GM23248 (cell line): ENCODE measurements around the gene SUFU. TPM values are rescaled to one million over a fixed set of nuclear protein-coding genes. Genes with fewer than 3 reads are reported as not detected.
A peak's percentile ranks its signal among the peaks of the same experiment; 100 is the strongest.
"Not testable (repeated sequence)": the region's sequence is repeated elsewhere in the genome, so short reads cannot be mapped to it uniquely, and the experiment has no call there.

Source experiments
- DNase-seq: peaks from one replicate; pipeline ENCODE4 v3.0.0-alpha.2; 2015
- H2AFZ ChIP-seq: fragments of 200-600 bp; sonication (generic); 2 replicates; pipeline ENCODE4 v1.6.1; 2016; ENCODE audit warnings: antibody characterized with exemption
- H3F3A ChIP-seq: fragments of 200-600 bp; sonication (generic); 2 replicates; pipeline ENCODE4 v1.6.1; 2016; ENCODE audit warnings: mild to moderate bottlenecking, antibody characterized with exemption, mixed run types; ENCODE audit not compliant: insufficient read depth
- H3K27ac ChIP-seq: fragments of 200-600 bp; sonication (generic); 2 replicates; pipeline ENCODE4 v1.5.1; 2016; ENCODE audit warnings: mild to moderate bottlenecking
- H3K27me3 ChIP-seq: fragments of 200-600 bp; sonication (generic); replicated peaks from 2 replicates; pipeline ENCODE4 v1.6.1; 2016; ENCODE audit warnings: mild to moderate bottlenecking; ENCODE audit not compliant: insufficient read depth
- H3K36me3 ChIP-seq: fragments of 200-600 bp; sonication (generic); 2 replicates; pipeline ENCODE4 v1.6.1; 2016; ENCODE audit warnings: low read depth, mild to moderate bottlenecking
- H3K4me1 ChIP-seq: fragments of 200-600 bp; sonication (generic); 2 replicates; pipeline ENCODE4 v1.6.1; 2016; ENCODE audit warnings: mild to moderate bottlenecking; ENCODE audit not compliant: insufficient read depth
- H3K4me2 ChIP-seq: fragments of 200-600 bp; sonication (generic); one replicate; pipeline ENCODE4 v1.6.1; 2016; ENCODE audit warnings: mild to moderate bottlenecking; ENCODE audit not compliant: unreplicated experiment
- H3K4me3 ChIP-seq: fragments of 200-600 bp; sonication (generic); 2 replicates; pipeline ENCODE4 v1.5.1; 2016; ENCODE audit warnings: mild to moderate bottlenecking
- H3K79me2 ChIP-seq: fragments of 200-600 bp; sonication (generic); 2 replicates; pipeline ENCODE4 v1.6.1; 2016; ENCODE audit warnings: mild to moderate bottlenecking; ENCODE audit not compliant: insufficient read depth
- H3K9ac ChIP-seq: fragments of 200-600 bp; sonication (generic); 2 replicates; pipeline ENCODE4 v1.6.1; 2016; ENCODE audit warnings: mild to moderate bottlenecking
- H3K9me2 ChIP-seq: fragments of 200-600 bp; sonication (generic); 2 replicates; pipeline ENCODE4 v1.6.1; 2016; ENCODE audit warnings: mixed run types, mild to moderate bottlenecking, moderate library complexity; ENCODE audit not compliant: insufficient read depth
- H3K9me3 ChIP-seq: fragments of 200-600 bp; sonication (generic); one replicate; pipeline ENCODE4 v1.6.1; 2017; ENCODE audit warnings: low read depth
- H4K20me1 ChIP-seq: fragments of 200-600 bp; sonication (generic); 2 replicates; pipeline ENCODE4 v1.6.0; 2016; ENCODE audit not compliant: insufficient read depth
- EZH2 ChIP-seq: fragments of 200-600 bp; sonication (generic); IDR thresholded peaks from 2 replicates; pipeline ENCODE4 v1.6.1; 2018; ENCODE audit warnings: antibody characterized with exemption, mild to moderate bottlenecking; ENCODE audit not compliant: insufficient read depth, poor library complexity, severe bottlenecking
- EZH2phosphoT487 ChIP-seq: fragments of 200-600 bp; sonication (generic); IDR thresholded peaks from 2 replicates; pipeline ENCODE4 v1.6.1; 2018; ENCODE audit warnings: antibody characterized with exemption, moderate library complexity, mild to moderate bottlenecking, low read depth; ENCODE audit not compliant: insufficient read depth
- WGBS, 2 experiments: methylation state at CpG; one replicate each; pipeline ENCODE4 v1.1.6; 2015 to 2017; ENCODE audit warnings: low lambda C conversion rate in 2 of 2, low coverage in 1 of 2; ENCODE audit errors: missing lambda C conversion rate in 2 of 2; 5-methylcytosine and 5-hydroxymethylcytosine counted together
- in situ Hi-C: fragments of 300-500 bp; cut with MboI; formaldehyde crosslinking; loops from 2 replicates; pipeline ENCODE4 v1.15.0; 2020
- polyA plus RNA-seq: library from polyadenylated mRNA; unstranded; fragments of >200 nt; fragmentation: Nextera tagmentation; extraction: Ambion mirVana; gene quantifications from 2 replicates; pipeline ENCODE4 v1.2.1, GENCODE V29; 2016
- total RNA-seq: library from RNA; depleted of rRNA; stranded (reverse); fragments of >200 nt; shearing (Covaris generic); gene quantifications from 2 replicates; pipeline ENCODE4 v1.2.3, GENCODE V29; 2014

The SUFU gene
- total and polyA plus RNA-seq, 2 experiments from 2014 or later: 3.1 to 5.0 TPM

DNA sequence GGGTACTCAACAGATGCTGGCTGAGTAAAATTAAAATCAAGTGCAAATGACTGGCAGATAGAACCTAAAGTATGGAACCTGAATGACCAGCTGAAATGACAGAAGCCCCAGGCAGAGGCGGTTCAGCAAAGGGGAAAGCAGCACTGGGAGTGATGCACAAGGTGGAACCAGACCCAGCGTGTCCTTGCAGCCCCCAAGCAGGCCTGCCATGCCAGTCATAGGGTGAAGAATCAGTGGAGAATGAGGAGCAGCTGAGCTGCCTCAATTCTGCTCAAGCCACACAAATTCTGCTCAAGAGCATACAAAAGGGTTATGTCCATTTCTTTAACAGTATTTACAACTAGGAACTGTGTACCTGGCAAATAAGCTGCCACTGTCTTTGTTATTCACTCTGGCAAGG is 10.0 kb upstream of the SUFU start:
- no peaks in the 10 kb centered on the region for H3K27me3 ChIP-seq
- H2AFZ ChIP-seq: no peak overlapping the region
- H3K27ac ChIP-seq: no peak overlapping the region
- no peak overlapping the region for H3K4me3 ChIP-seq
- H3K4me2 ChIP-seq: no peak overlapping the region
- DNase-seq: no peak
- H3K9me2 ChIP-seq: no peaks in the 10 kb centered on the region
- H3F3A ChIP-seq: no peaks in the 10 kb centered on the region
- H3K9ac ChIP-seq: 0 out of 2 replicates have a peak overlapping the region, but pooled peaks have one; percentile 27
- 97 to 98% methylated on average over 2 of the region's 2 CpGs for WGBS, 2 experiments
- H3K36me3 ChIP-seq: peaks cover 3% of the 10 kb centered on the region
- peaks cover 7% of the 10 kb centered on the region for H3K4me1 ChIP-seq
- no peak for TF ChIP-seq EZH2phosphoT487
- peaks cover 100% of the 10 kb centered on the region for H3K79me2 ChIP-seq
- peaks cover 6% of the 10 kb centered on the region; the same call in 1 of the 2 replicates for H4K20me1 ChIP-seq
- no peaks in the 10 kb centered on the region for H3K9me3 ChIP-seq
- in situ Hi-C loops: no loop called here

- WGBS, 2 experiments: 38 to 64% methylated on average over 1 of the region's 1 CpG
- in situ Hi-C loops: no loop called here
- no peak overlapping the region for H3K4me2 ChIP-seq
These were observed 6.2 kb upstream of the SUFU start for GRCh38 chr10:102497545-102497944.

DNA sequence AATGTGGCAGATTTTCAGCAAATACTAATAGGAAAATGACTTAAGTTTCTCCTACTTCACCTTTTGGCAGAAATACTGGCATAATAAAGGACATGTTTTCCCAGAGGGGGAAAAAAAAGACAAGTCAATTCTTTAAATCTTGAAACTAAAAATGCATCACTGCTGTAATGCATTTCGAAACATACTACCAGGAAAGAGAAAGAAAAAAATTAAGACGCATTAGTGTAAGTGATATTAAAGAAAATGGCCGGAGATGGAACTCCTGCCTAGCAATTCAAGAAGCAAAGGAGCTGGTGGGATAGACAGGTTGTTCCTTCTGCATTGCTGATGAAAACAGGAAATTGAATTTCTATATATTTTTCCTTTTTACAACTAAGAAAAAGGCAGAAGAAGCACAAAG is 4.4 kb upstream of the SUFU start:
- Histone ChIP-seq H3K27me3 (no peaks in the 10 kb centered on the region), H3K27ac (no peak overlapping the region), H4K20me1 (peaks cover 6% of the 10 kb centered on the region; the same call in 1 of the 2 replicates), H3K9me3 (no peaks in the 10 kb centered on the region), H3F3A (peaks cover 14% of the 10 kb centered on the region), H3K36me3 (0 out of 2 replicates have a peak, but pooled peaks cover 4% of the 10 kb centered on the region), H3K4me2 (peak overlapping the region; percentile 17), H2AFZ (no peak overlapping the region), H3K4me1 (peaks cover 14% of the 10 kb centered on the region), H3K79me2 (peaks cover 79% of the 10 kb centered on the region), H3K9ac (no peak overlapping the region), H3K9me2 (no peaks in the 10 kb centered on the region), H3K4me3 (no peak overlapping the region)
- in situ Hi-C loops: no loop called here
- DNase-seq: no peak
- WGBS, 2 experiments: 95 to 97% methylated on average over 3 of the region's 3 CpGs
- no peak for TF ChIP-seq EZH2
- no peak for TF ChIP-seq EZH2phosphoT487

More at GRCh38 chr10:102497545-102497944, 6.2 kb upstream of the SUFU start:
- no peak overlapping the region for H3K9ac ChIP-seq
- peaks cover 6% of the 10 kb centered on the region; the same call in 1 of the 2 replicates for H4K20me1 ChIP-seq
- no peaks in the 10 kb centered on the region for H3K9me3 ChIP-seq
- peaks cover 8% of the 10 kb centered on the region; the same call in 1 of the 2 replicates for H3F3A ChIP-seq
- H3K79me2 ChIP-seq: peaks cover 92% of the 10 kb centered on the region
- TF ChIP-seq EZH2phosphoT487: no peak
- TF ChIP-seq EZH2: no peak
- H3K27me3 ChIP-seq: no peaks in the 10 kb centered on the region
- no peak overlapping the region for H2AFZ ChIP-seq
- H3K36me3 ChIP-seq: 0 out of 2 replicates have a peak, but pooled peaks cover 4% of the 10 kb centered on the region
- no peaks in the 10 kb centered on the region for H3K9me2 ChIP-seq
- no peak for DNase-seq
- no peak overlapping the region for H3K4me3 ChIP-seq
- peaks cover 17% of the 10 kb centered on the region for H3K4me1 ChIP-seq
- H3K27ac ChIP-seq: no peak overlapping the region

DNA sequence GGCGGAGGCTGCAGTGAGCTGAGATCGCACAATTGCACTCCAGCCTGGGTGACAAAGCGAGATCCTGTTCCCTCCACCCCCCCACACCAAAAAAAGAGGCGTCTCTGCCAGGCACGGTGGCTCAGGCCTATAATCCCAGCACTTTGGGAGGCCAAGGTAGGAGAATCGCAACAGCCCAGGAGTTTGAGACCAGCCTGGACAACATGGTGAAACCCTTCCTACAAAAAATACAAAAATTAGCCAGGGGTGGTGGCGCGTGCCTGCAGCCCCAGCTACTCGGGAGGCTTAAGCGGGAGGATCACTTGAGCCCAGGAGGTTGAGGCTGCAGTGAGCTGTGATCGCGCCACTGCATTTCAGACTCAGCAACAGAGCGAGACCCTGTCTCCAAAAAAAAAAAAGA is 3.1 kb upstream of the SUFU start:
- in situ Hi-C loops, H3K9me2 ChIP-seq, H3K9me3 ChIP-seq, DNase-seq, H2AFZ ChIP-seq, H3K36me3 ChIP-seq, H4K20me1 ChIP-seq, H3K27me3 ChIP-seq: not testable (repeated sequence)
- WGBS, 2 experiments: 94 to 95% methylated on average over 13 of the region's 13 CpGs
- peak overlapping the region; percentile 81; the same call in 1 of the 2 replicates for H3K9ac ChIP-seq
- peak overlapping the region; percentile 91 for H3K4me3 ChIP-seq
- H3F3A ChIP-seq: peaks cover 18% of the 10 kb centered on the region
- H3K4me1 ChIP-seq: peaks cover 22% of the 10 kb centered on the region
- peak overlapping the region; percentile 86 for H3K4me2 ChIP-seq
- peaks cover 79% of the 10 kb centered on the region for H3K79me2 ChIP-seq
- peak overlapping the region; percentile 73 for H3K27ac ChIP-seq
